Astrocyte of the hippocampus (primary cell): ENCODE data around the gene OR9A2.

Experiments used
- DNase-seq: peaks from one replicate; pipeline ENCODE4 v3.0.0; 2011; ENCODE audit warnings: low read depth, low spot score

OR9A2 gene, protein sequence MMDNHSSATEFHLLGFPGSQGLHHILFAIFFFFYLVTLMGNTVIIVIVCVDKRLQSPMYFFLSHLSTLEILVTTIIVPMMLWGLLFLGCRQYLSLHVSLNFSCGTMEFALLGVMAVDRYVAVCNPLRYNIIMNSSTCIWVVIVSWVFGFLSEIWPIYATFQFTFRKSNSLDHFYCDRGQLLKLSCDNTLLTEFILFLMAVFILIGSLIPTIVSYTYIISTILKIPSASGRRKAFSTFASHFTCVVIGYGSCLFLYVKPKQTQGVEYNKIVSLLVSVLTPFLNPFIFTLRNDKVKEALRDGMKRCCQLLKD

DNA sequence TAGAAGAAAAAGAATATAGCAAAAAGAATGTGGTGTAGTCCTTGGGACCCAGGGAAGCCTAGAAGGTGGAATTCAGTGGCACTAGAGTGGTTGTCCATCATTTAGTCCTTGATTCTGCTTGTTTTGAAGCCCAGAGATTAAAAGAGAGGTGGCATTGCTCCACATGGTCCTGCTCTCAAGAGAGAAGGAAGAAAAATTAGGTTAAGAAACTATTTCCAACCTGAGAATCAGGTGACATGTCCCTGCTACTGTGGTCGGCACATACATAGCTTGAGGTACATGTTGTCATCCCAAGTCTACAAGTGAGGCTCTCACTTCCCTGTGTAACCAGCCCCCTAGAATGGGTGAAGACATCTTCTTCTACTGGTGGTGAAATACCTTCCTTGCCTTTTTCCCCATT, at the start of gene OR9A2:
Gene OR9A2 (minus strand): TSS at position 101 of the 400 bp plus-strand sequence. CDS start 0 bp downstream, at position 101.
- DNase-seq = no peak

DNA sequence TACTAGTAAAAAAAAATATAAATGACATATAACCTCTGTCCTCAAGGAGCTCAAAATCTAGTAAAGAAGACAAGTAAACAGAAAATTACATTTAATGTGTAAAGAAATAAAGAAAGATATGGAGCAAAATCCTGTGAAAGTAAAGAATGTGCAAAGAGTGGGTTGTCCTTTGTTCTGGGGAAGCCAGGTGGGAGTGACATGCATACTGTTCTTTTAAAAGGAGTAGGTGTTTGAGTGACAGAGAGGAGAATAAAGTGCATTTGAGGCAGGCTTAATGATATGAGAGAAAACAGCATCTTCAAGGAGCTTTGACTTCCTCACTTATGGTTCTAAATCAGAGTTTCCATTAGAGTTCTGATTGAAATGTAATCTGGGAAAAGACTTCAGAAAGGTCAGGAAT, 47.2 kb upstream of the OR9A2 start:
- DNase-seq = no peak

DNA sequence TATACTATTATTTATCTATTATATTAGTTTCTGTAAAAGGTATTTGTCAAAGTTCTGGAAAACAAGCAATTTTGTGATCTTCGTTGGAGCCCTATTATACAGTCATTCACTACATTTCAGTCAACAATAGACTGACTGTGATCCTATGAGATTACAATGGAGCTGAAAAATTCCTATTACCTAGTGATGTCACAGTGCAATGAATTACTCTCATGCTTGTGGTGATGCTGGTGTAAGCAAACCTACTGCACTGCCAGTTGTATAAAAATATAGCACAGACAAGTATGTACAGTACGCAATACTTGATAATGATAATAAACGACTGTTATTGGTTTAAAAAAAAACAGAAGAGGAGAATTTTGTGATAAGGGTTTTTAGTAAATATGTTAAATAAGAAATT, 46.6 kb upstream of the OR9A2 start:
- DNase-seq = no peak

DNA sequence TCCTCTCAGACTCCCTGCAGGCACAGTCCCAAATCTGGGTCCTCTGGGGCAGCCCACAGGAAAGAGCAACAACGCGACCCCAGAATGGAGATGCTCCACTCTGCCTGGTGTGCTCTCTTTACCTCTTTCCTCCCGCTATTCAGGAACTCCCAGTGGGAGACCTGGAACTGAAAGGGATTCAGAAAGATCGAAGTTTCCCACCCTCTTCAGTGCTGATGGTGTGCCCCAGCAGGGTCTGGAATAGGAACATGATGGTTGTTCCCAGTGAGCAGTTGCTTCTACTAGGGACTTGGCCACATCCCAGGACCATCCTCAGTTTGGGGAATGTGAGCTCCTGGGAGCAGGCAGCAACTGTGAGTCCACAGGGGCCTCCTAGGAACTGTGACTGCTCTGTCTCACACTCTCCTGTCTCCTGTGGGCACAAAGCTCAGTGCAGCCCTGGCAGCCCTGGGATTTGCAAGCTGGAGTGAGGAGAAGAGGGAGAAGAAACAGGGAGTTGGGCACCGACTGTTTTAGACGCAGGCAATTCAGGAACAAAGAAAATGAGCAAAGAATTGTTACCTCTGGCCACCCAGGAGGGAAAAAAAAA, 43.1 kb upstream of the OR9A2 start:
- no peak for DNase-seq

DNA sequence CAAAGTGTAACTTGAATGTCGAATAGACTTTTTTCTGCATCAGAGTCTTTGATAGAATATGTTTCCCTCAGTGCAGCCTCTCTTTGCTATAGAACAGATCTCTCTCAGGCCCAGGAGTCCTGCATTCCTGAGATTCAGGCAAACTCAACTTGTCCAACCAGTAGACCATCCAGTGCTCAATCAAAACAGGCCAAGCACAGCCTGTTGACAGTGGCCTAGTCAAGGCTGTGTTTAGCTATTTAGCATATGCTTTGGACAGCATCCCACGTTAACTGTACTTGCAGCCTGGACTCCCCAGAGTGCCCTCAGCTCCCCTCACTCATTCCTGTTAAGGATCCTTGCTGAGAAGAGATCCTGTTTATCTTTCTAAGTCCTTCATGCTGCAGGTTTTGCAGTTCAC, 41.5 kb upstream of the OR9A2 start:
- DNase-seq = no peak

DNA sequence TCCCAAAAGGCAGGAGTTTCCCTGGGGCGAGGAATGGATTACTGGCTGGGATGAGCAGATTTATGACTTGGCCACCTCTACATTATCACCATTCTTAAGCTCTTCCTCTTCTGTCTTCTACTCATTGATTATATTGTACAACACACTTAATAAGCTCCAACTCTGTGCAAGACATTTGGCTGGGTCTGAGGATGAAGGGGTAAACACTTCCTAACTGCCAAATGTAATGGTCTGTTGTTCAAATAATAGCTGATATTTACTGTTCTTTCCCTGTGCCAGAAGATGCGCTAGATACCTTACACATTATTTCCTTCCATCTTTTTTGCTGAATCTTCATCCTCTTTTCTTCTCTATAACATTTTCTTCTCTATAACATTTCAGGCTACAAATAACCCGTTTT, 36.8 kb upstream of the OR9A2 start:
- no peak for DNase-seq

DNA sequence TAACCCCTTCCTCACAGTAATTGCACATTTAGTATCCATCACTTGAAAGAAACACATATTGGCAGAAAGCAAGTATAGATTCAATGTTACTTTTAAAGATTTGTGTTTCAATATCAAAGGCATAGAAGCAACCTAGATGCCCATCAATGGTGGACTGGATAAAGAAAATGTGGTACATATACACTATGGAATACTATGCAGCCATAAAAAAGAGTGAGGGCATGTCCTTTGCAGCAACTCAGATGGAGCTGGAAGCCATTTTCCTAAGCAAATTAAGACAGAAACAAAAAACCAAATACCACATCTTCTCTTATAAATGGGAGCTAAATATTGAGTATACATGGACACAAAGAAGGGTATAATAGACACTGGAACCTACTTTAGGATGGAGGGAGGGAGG, 28.8 kb upstream of the OR9A2 start:
- no peak for DNase-seq

DNA sequence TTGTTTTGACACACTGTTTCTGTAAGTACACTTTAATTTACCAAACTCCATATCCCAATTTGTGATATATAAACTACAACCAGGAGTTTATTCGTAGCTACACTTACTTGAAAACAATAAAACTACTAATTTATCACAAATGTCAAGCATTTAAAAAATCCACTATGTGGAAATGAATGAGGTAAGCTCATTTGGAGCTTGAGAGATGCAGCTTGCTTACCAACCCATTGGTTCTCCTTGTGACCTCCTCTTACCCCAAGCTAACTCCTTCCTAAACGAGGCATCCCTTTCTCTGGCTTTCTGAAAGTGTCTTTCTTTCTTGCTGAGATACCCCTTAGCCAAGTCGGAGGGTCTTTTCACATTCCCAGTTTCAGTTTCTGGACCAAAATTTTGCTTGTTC, 27.7 kb upstream of the OR9A2 start:
- DNase-seq = no peak

DNA sequence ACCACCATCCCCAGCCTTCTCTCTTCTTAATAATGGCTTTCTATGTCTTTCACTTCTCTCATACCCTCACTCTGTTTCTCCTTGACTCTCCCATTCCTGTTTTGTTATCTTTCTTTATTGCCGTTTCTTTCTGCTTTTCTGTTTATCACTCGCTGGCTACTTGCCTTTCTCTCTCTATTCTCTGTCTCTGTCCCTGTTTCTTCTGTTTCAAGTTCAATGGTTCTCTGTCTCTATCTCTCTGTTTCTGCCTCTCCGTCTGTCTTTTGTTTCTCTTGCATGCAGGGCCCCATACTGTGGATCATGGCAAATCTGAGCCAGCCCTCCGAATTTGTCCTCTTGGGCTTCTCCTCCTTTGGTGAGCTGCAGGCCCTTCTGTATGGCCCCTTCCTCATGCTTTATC, 25.1 kb upstream of the OR9A2 start, which contains the start of gene OR6V1:
Gene OR6V1 (plus strand): TSS at position 301 of the 400 bp plus-strand sequence. CDS start 0 bp downstream, at position 301.
- DNase-seq = no peak

DNA sequence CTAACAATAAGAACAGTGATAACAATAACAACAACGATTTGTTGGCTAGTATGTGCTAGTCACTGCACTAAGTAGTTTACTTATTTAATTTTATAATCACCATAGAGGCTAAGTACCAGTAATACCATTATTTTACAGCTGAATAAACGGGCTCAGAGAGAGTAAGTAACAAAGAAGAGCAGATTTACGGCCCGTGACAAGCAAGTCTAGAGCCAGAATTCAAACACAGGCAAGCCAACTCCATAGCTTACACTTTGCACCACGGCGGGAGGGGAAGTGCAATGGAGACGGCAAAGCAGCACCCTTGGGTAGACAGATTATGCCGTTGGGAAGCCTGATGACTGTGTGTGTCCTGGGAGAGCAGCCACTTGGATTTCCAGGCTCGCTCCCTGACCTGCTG, 24.0 kb upstream of the OR9A2 start:
- no peak for DNase-seq

DNA sequence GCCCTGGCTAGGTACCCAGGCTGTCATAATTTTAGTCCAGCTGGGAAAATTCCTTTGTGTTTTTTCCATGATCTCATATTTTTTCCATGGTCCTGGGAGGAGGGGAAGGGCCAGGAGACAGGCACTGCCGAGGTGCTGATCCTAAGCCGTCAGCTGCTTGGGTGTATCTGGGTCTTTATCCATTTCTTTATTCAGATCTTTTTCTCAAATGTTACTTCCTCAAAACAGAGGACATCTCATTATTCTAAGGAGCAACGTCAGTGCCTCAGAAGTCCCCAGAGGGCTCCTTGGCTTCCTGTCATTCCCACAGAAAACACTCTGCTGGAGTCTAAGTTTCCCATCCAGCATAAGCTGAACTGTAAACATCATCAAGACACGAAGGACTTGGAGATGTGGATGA, 22.4 kb upstream of the OR9A2 start:
- no peak for DNase-seq

DNA sequence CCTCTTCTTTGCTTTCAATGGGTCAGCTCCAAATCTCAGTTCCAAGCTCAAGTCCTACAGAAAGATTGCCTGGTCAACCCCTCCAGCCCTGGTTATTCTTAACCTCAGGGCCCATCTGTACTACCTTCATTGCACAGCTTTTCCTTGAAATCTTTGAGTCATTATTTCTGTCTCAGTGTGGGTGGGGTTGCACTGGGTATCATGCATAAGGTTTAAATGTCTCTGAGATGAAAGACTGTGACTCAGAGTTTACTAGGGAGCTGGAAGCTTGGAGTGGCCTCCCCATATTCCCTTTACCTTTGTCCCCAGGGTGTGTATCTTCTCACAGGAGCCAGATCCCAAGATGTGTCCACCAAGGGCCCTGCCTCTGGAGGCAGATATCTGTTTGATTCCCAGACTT, 21.9 kb upstream of the OR9A2 start:
- no peak for DNase-seq

DNA sequence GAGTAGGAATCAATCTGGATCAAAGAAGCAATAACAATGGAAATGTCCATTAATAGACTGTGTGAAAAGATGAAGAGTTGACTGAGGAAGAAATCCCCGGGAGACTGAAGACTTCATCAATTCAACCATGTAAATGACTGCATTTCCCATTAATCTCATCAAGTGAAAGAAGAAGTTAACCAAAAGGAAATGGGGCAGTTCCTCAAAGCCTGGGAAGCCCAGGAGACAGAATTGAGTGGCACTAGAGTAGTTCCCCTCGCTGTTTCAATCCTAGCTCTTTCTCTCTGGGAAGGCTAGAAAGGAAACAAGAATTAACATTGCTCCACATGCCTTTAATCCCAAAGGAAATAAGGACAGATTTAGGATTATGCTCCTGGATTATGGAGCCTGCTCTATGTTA, 20.4 kb upstream of the OR9A2 start:
- no peak for DNase-seq

DNA sequence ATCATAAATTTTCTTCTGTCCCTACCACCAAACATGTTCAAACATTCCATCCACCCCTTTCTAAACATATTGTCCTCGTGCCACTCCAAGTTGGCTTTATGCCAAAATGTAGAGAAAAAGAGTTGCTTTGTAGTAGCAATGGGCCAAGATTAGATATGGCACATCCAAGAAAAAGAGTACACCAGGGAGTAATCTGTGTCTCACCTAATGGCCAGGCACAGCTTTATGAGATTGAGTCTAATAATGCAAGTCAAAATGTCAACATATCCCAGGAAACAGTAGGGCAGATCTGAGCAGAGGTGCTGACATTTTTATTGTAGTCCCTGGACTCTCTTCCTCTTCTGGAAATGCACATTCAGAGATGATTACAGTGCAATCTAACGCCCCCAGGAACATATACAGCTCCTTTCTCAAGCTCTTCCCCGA, 19.5 kb upstream of the OR9A2 start:
- DNase-seq = no peak

DNA sequence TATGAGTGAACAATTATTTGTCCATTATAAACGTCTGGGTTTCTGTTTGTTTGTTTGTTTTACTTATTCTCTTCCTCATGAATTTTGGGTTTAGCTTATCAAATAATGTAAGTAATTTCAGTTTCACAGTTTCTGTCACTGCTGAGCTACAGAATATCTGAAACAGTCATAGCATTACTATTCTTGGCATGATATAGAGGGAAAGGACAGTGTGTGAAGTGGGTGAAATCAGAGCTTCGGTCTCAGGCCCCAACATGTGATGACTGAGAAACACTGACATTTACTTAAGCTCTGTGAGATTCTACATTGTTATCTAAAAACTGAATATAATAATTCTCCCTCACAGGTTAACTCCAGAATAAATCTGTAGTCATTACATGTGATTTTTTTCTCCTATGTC, 16.5 kb upstream of the OR9A2 start:
- no peak for DNase-seq

DNA sequence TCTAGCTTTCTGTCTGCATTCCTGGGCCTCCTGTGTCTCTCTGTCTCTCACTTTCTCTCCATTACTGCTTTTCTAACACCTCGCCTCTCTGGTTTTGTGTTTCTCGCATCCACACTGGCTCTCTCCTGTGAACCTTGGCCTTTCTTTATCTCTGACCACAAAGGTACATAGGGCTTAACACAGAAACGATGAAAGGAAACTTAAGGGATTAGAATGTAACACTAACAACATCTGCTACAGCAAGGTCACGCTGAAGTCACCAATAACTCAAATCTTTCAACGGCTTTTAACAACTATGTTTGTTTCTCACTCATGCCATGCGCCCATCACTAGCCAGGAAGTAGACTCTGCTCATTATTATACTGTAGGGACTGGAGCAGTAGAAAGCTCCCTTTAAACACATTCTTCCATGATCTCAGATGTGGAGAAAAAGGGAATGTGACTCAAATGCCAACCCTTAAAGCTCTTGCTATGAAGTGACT, 15.9 kb upstream of the OR9A2 start:
- no peak for DNase-seq

DNA sequence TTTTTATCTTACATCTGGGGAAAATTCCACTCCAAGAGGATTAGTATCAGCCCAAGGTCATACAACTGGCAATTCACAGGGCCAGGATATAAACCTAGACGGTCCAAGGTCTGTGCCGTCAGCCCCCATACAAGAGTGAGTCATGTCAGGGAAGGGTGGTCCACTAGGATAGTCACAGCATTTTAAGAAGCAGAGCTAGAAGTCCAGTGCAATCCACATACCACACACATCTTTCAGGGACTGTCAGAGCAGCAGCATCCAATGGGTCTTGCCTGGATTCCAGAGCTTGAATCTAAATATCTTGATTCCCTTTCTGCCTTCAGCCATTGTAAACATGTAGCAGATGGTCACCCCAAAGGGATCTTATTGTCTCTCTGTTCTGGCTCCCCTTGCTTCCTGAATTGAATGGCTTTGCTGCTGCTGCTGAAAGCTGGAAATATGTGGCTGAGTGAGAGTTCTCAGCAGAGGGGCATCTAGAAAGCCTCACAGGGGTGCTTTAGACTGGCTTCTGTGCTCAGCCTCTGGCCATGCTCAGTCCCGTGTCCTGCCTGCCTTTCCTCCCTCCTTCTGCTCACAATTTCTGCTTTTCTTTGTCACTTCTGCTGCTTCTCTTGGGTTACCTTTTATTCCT, 15.3 kb upstream of the OR9A2 start:
- DNase-seq = no peak

DNA sequence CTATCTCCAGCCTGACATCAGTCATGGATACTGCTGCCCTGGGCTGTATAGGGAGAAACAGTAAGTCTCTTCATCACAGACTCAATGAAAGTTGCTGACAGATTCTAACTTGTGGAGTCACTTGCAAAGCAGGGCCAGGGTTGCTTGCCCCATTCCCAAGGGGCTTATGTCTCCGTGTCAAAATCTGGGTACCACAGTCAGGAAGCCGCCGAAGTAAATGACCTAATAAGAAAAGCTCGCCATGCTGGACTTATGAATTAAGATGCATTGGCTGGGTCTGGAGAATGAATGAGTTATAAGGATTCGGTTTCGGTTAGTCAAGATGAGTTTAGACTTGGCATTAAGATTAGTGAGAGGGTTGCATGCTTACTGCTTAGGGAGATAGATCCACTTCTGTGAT, 14.4 kb upstream of the OR9A2 start:
- no peak for DNase-seq

DNA sequence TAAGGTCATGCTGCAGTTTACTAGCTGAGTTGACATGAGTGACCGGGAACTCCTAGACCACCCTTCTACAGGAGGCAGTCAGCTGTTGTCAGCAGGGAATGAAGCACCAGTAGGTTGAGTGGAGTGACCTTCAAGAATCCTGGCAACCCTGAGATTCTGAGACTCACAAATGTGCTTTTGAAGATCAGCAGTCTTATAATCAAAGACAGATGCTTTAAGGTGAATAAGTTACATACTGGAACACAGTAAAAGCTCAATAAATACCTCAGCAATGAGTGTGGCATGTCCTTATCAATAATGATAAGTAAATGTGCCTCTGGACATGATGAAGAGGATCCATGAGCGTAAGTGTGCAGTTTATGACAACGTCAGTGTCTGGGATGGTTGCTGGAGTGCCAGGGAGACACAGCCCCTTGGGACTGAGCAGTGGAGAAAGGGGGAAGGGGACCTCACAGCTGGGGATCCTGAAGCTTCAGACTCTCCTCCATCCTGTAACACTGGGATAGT, 13.3 kb upstream of the OR9A2 start:
- no peak for DNase-seq

DNA sequence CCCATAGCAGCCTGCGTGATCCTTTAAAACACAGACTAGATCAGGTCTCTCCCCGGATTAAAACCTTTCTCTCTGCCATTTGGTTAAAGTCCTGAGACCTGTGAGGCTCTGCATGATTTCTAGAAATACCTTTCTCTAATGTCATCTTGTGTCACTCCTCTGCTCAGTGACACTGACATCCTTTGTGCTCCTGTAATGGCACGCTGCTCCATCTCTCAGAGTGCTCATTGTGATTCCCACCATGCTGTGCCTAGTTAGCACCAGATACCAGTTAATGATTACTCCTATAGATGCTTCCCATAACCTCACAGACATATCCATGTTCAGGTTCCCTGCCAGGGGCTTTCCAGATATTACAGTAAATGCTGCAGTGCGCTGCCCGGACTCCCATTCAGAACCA, 11.7 kb upstream of the OR9A2 start:
- DNase-seq = no peak

DNA sequence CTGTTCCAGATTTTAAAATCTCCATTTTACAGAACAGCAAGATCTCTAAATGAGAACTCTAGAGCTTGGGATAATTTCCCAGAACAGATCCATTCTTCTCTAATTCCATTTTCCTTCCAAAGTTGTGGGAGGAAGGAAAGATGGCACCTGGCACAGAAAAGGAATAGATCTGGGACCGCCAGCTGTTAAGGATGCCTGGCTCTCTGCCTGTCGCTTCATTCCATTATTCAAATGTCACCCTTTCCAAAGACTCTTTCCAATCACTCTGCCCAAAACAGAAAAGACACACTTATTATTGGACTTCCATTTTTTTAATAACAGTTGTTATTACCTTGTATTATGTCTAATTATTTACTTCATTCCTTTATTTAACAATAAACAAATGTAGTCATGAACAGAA, 751 bp upstream of the OR9A2 start:
- no peak for DNase-seq

DNA sequence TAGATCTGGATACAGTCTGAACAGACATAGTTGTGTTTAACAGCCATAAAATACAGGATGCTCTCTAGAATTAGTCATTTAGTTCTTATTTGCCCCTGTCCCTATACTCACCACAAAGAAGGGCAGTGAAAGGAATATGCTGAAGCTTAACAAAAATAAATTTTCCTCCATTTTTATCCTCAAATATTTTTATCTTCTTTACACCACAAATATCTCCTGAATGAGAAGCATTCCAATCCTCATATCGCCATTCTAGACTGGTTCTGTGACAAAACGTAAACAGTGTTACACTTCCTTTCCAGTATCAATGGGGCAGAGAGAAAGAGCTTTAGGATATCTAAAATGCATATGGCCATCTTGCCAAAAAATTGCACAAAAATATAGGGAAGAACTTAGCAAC, 1.6 kb downstream of the OR9A2 start:
- DNase-seq = no peak

DNA sequence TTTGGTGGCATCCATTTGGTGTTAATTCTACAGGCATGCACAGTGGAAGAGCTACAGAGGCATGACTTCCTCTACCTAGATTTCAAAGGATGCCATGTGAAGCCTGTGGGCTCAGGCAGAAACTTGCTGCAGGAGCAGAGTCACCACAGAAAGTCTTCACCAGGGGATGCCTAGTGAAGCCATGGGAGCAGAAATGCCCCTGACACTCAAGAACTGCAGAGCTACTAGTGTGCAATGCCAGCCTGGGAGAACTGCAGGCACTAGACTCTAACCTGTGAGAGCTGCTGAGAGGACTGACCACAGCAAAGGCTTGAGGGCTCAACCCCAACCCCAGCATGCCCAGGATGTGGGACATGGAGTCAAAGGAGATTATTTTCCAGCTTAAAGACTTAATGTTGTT, 3.9 kb downstream of the OR9A2 start:
- DNase-seq = no peak
